HEK293 (cell line): ENCODE measurements around the gene STAC2.
A peak's percentile ranks its signal among the peaks of the same experiment; 100 is the strongest.

ENCODE experiments used
- AEBP2 ChIP-seq: fragments of 450-650 bp; formaldehyde crosslinking; IDR thresholded peaks from 2 replicates; pipeline ENCODE4 v1.5.1; 2016; ENCODE audit warnings: missing biosample characterization, missing genetic modification characterization, borderline replicate concordance
- GLIS1 ChIP-seq: fragments of 450-650 bp; formaldehyde crosslinking; IDR thresholded peaks from 2 replicates; pipeline ENCODE4 v1.5.1; 2016; ENCODE audit warnings: missing biosample characterization, missing genetic modification characterization
- GLIS2 ChIP-seq: fragments of 450-650 bp; formaldehyde crosslinking; IDR thresholded peaks from 2 replicates; pipeline ENCODE4 v1.5.1; 2016; ENCODE audit warnings: missing biosample characterization, missing genetic modification characterization
- HOXD13 ChIP-seq: sonication (generic); formaldehyde crosslinking; IDR thresholded peaks from 2 replicates; pipeline ENCODE4 v1.8.0; 2022; ENCODE audit warnings: missing genetic modification reagents, borderline replicate concordance
- PRDM10 ChIP-seq: fragments of 450-650 bp; formaldehyde crosslinking; IDR thresholded peaks from 2 replicates; pipeline ENCODE4 v1.5.1; 2016; ENCODE audit warnings: missing biosample characterization, missing genetic modification characterization
- SCRT2 ChIP-seq: fragments of 450-650 bp; formaldehyde crosslinking; IDR thresholded peaks from 2 replicates; pipeline ENCODE4 v1.5.1; 2016; ENCODE audit warnings: missing biosample characterization, missing genetic modification characterization
- WT1 ChIP-seq: fragments of 450-650 bp; formaldehyde crosslinking; IDR thresholded peaks from 2 replicates; pipeline ENCODE4 v1.5.1; 2016; ENCODE audit warnings: missing biosample characterization, missing genetic modification characterization
- ZBTB17 ChIP-seq: fragments of 450-650 bp; formaldehyde crosslinking; IDR thresholded peaks from 2 replicates; pipeline ENCODE4 v1.5.1; 2016; ENCODE audit warnings: missing biosample characterization, missing genetic modification characterization
- ZBTB49 ChIP-seq: fragments of 450-650 bp; formaldehyde crosslinking; IDR thresholded peaks from 2 replicates; pipeline ENCODE4 v1.5.1; 2016; ENCODE audit warnings: missing biosample characterization, missing genetic modification characterization, low read depth
- ZNF184 ChIP-seq: fragments of 450-650 bp; IDR thresholded peaks from 2 replicates; pipeline ENCODE4 v1.5.1; 2018; ENCODE audit warnings: missing biosample characterization, mild to moderate bottlenecking, missing genetic modification characterization
- ZNF223 ChIP-seq: fragments of 450-650 bp; formaldehyde crosslinking; IDR thresholded peaks from 2 replicates; pipeline ENCODE4 v1.5.1; 2016; ENCODE audit warnings: missing biosample characterization, missing genetic modification characterization
- ZNF248 ChIP-seq: fragments of 450-650 bp; formaldehyde crosslinking; IDR thresholded peaks from 2 replicates; pipeline ENCODE4 v1.5.1; 2017; ENCODE audit warnings: missing biosample characterization, missing genetic modification characterization
- ZNF324 ChIP-seq: fragments of 450-650 bp; formaldehyde crosslinking; IDR thresholded peaks from 2 replicates; pipeline ENCODE4 v1.5.1; 2016; ENCODE audit warnings: missing biosample characterization, missing genetic modification characterization
- ZNF404 ChIP-seq: fragments of 450-650 bp; formaldehyde crosslinking; IDR thresholded peaks from 2 replicates; pipeline ENCODE4 v1.5.1; 2017; ENCODE audit warnings: missing biosample characterization, missing genetic modification characterization
- ZNF510 ChIP-seq: fragments of 450-650 bp; formaldehyde crosslinking; IDR thresholded peaks from 2 replicates; pipeline ENCODE4 v1.5.1; 2018; ENCODE audit warnings: mild to moderate bottlenecking, missing genetic modification characterization, missing biosample characterization; ENCODE audit not compliant: insufficient replicate concordance
- ZNF518A ChIP-seq: fragments of 450-650 bp; formaldehyde crosslinking; conservative IDR thresholded peaks from 2 replicates; pipeline ENCODE4 v1.5.1; 2016; ENCODE audit warnings: low read depth, missing biosample characterization, missing genetic modification characterization
- ZNF529 ChIP-seq: fragments of 450-650 bp; formaldehyde crosslinking; IDR thresholded peaks from 2 replicates; pipeline ENCODE4 v1.5.1; 2017; ENCODE audit warnings: missing genetic modification characterization, missing biosample characterization; ENCODE audit not compliant: insufficient replicate concordance
- ZNF629 ChIP-seq: fragments of 450-650 bp; formaldehyde crosslinking; IDR thresholded peaks from 2 replicates; pipeline ENCODE4 v1.5.1; 2017; ENCODE audit warnings: missing biosample characterization, missing genetic modification characterization
- ZNF692 ChIP-seq: fragments of 450-650 bp; formaldehyde crosslinking; IDR thresholded peaks from 2 replicates; pipeline ENCODE4 v1.5.1; 2016; ENCODE audit warnings: missing biosample characterization, missing genetic modification characterization
- ZNF768 ChIP-seq: fragments of 450-650 bp; formaldehyde crosslinking; IDR thresholded peaks from 2 replicates; pipeline ENCODE4 v1.5.1; 2018; ENCODE audit warnings: missing biosample characterization, mild to moderate bottlenecking, missing genetic modification characterization
- ZNF830 ChIP-seq: fragments of 450-650 bp; IDR thresholded peaks from 2 replicates; pipeline ENCODE4 v1.5.0; 2018; ENCODE audit warnings: missing biosample characterization, missing genetic modification characterization, low read depth, mild to moderate bottlenecking, moderate library complexity
- ZNF837 ChIP-seq: fragments of 450-650 bp; formaldehyde crosslinking; IDR thresholded peaks from 2 replicates; pipeline ENCODE4 v1.5.1; 2016; ENCODE audit warnings: missing biosample characterization, missing genetic modification characterization
- ZSCAN16 ChIP-seq: fragments of 450-650 bp; formaldehyde crosslinking; IDR thresholded peaks from 2 replicates; pipeline ENCODE4 v1.5.1; 2016; ENCODE audit warnings: missing biosample characterization, missing genetic modification characterization
- ZSCAN4 ChIP-seq: fragments of 450-650 bp; formaldehyde crosslinking; IDR thresholded peaks from 2 replicates; pipeline ENCODE4 v1.5.1; 2017; ENCODE audit warnings: missing biosample characterization, missing genetic modification characterization

STAC2 gene

GRCh38 chr17:39197380-39198185 is 28.2 kb downstream of the STAC2 start, which contains the start of gene CACNB1 (continued):
- TF ChIP-seq ZNF629 (tag by site-specific recombination) (no peak), PRDM10 (tag by site-specific recombination) (peak; percentile 55; the same call in 1 of the 2 replicates), ZSCAN16 (no peak), AEBP2 (tag by site-specific recombination) (no peak), ZSCAN4 (tag by site-specific recombination) (no peak), WT1 (tag by site-specific recombination) (no peak; the same call in 1 of the 2 replicates), ZNF518A (tag by site-specific recombination) (no peak), ZNF692 (no peak), GLIS2 (tag by site-specific recombination) (peak; percentile 71), ZNF223 (tag by site-specific recombination) (no peak), ZNF768 (tag by site-specific recombination) (no peak), SCRT2 (tag by site-specific recombination) (no peak), HOXD13 (CRISPR knock-in tag) (no peak), ZBTB17 (tag by site-specific recombination) (peak; percentile 75), GLIS1 (tag by site-specific recombination) (peak; percentile 70), ZNF830 (tag by site-specific recombination) (no peak), ZNF404 (no peak), ZBTB49 (tag by site-specific recombination) (no peak), ZNF248 (tag by site-specific recombination) (no peak), ZNF324 (tag by site-specific recombination) (no peak), ZNF510 (tag by site-specific recombination) (no peak), ZNF184 (no peak), ZNF837 (tag by site-specific recombination) (no peak), ZNF529 (tag by site-specific recombination) (no peak)
